ENCODE data around the gene DUS1L. TPM values are rescaled to one million over a fixed set of nuclear protein-coding genes. Genes with fewer than 3 reads are reported as not detected.

The DUS1L gene
- polyA plus RNA-seq, 1 of the 3 experiments (the other 2 are of a cell fraction) = 163 TPM

GRCh38 chr17:82035488-82035887, 30.1 kb downstream of the DUS1L start:
- H3K9me2 ChIP-seq = no peaks in the 10 kb centered on the region

More at GRCh38 chr17:82035488-82035887, 30.1 kb downstream of the DUS1L start:
- no peaks in the 10 kb centered on the region for H3K9me3 ChIP-seq
- no peaks in the 10 kb centered on the region for H4K20me1 ChIP-seq (ENCODE audit: insufficient read depth)
- H2AFZ ChIP-seq (ENCODE audit: low read depth) = no peak overlapping the region
- H3K9ac ChIP-seq = no peak overlapping the region
- H3K27ac ChIP-seq (ENCODE audit: low read depth in 2 of 2, low read length in 1 of 2) = no peak overlapping the region
- no peaks in the 10 kb centered on the region for H3K79me2 ChIP-seq (ENCODE audit: insufficient read depth)
- H3K4me2 ChIP-seq = no peak overlapping the region
- no peak overlapping the region for H3K4me3 ChIP-seq (ENCODE audit: low read depth in 2 of 2, low read length in 1 of 2)
- CTCF ChIA-PET = interaction anchor here (1.3 to 35.7 kb wide), 9 partner anchors 12 to 200 kb away, joined by 3 to 1216 read pairs (median 27); partner anchors contain the start of genes CENPX, DUS1L, GPS1 and LRRC45
- POLR2A ChIA-PET = interaction anchor here (1.7 kb wide), 1 partner anchor 12 kb away, joined by 4 read pairs; the partner anchor contains the start of genes CENPX and LRRC45
- 94% methylated on average over 8 of the region's 8 CpGs for WGBS (ENCODE audit: low lambda C conversion rate)
- H3F3A ChIP-seq (replicated peaks; ENCODE audit: insufficient read depth) = peaks cover 19% of the 10 kb centered on the region
- TF ChIP-seq, protein P1, sequence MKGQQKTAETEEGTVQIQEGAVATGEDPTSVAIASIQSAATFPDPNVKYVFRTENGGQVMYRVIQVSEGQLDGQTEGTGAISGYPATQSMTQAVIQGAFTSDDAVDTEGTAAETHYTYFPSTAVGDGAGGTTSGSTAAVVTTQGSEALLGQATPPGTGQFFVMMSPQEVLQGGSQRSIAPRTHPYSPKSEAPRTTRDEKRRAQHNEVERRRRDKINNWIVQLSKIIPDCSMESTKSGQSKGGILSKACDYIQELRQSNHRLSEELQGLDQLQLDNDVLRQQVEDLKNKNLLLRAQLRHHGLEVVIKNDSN (IDR thresholded peaks at IDR 0.05; ENCODE audit: borderline replicate concordance, low read depth) = no peak
- TF ChIP-seq CTCF (IDR thresholded peaks at IDR 0.05) (no peak), TCF12 (IDR thresholded peaks at IDR 0.05) (no peak), CHD2 (IDR thresholded peaks at IDR 0.05; ENCODE audit: low read length, partially characterized antibody) (no peak), IRF3 (IDR thresholded peaks at IDR 0.05; ENCODE audit: low read depth, low read length) (no peak), MEF2A (IDR thresholded peaks at IDR 0.05; ENCODE audit: borderline replicate concordance, low read depth) (no peak), FOXJ3 (CRISPR knock-in tag; IDR thresholded peaks at IDR 0.05) (no peak)
- TF ChIP-seq, protein P2, sequence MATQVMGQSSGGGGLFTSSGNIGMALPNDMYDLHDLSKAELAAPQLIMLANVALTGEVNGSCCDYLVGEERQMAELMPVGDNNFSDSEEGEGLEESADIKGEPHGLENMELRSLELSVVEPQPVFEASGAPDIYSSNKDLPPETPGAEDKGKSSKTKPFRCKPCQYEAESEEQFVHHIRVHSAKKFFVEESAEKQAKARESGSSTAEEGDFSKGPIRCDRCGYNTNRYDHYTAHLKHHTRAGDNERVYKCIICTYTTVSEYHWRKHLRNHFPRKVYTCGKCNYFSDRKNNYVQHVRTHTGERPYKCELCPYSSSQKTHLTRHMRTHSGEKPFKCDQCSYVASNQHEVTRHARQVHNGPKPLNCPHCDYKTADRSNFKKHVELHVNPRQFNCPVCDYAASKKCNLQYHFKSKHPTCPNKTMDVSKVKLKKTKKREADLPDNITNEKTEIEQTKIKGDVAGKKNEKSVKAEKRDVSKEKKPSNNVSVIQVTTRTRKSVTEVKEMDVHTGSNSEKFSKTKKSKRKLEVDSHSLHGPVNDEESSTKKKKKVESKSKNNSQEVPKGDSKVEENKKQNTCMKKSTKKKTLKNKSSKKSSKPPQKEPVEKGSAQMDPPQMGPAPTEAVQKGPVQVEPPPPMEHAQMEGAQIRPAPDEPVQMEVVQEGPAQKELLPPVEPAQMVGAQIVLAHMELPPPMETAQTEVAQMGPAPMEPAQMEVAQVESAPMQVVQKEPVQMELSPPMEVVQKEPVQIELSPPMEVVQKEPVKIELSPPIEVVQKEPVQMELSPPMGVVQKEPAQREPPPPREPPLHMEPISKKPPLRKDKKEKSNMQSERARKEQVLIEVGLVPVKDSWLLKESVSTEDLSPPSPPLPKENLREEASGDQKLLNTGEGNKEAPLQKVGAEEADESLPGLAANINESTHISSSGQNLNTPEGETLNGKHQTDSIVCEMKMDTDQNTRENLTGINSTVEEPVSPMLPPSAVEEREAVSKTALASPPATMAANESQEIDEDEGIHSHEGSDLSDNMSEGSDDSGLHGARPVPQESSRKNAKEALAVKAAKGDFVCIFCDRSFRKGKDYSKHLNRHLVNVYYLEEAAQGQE (IDR thresholded peaks at IDR 0.05; ENCODE audit: low read depth, low read length) = no peak
- H3K27me3 ChIP-seq (ENCODE audit: insufficient read depth) = no peaks in the 10 kb centered on the region
- H3K36me3 ChIP-seq (replicated peaks in 1 of 2; ENCODE audit: control insufficient read depth in 1 of 2, insufficient read depth in 2 of 2, low read length in 1 of 2) = peaks cover 5 to 8% of the 10 kb centered on the region in 2 experiments
- no peak for DNase-seq
- peaks cover 7 to 30% of the 10 kb centered on the region in 2 experiments for H3K4me1 ChIP-seq (ENCODE audit: control insufficient read depth in 1 of 2, insufficient read depth in 2 of 2, low read depth in 1 of 2, low read length in 1 of 2)
